NCI-H146 (cell line): Measurements from ENCODE around the gene ZNF549.

ENCODE experiments used
- DNase-seq: peaks from one replicate; lab custom pipeline; 2025; lab: John Stamatoyannopoulos, UW

Gene ZNF549

GRCh38 chr19:57566396-57567265 lies 39.5 kb downstream of the ZNF549 start:
- DNase-seq = peak; percentile 2

- DNase-seq = no peak
Measured at GRCh38 chr19:57570707-57571106, 43.6 kb downstream of the ZNF549 start.

GRCh38 chr19:57572415-57572947 lies 45.3 kb downstream of the ZNF549 start:
- no peak for DNase-seq

GRCh38 chr19:57576661-57577060 lies 49.5 kb downstream of the ZNF549 start:
- no peak for DNase-seq

- peak; percentile 98 for DNase-seq
Measured at GRCh38 chr19:57578487-57579205, 51.5 kb downstream of the ZNF549 start, which contains the start of gene ZNF416. TSS of gene ZNF416 (minus strand) at chr19:57578911. CDS start at chr19:57578704, 207 bp downstream.

- no peak for DNase-seq
Measured at GRCh38 chr19:57583104-57583520, 56.0 kb downstream of the ZNF549 start.

GRCh38 chr19:57583521-57584416 lies 56.6 kb downstream of the ZNF549 start, which contains the start of gene ZIK1:
TSS of gene ZIK1 (plus strand) at chr19:57584145. CDS start at chr19:57584357, 212 bp downstream.
- peak; percentile 98 for DNase-seq

- DNase-seq = no peak
Measured at GRCh38 chr19:57587529-57587928, 60.4 kb downstream of the ZNF549 start.

- DNase-seq = no peak
Measured at GRCh38 chr19:57599377-57599760, 72.2 kb downstream of the ZNF549 start.

- DNase-seq = peak; percentile 92
Measured at GRCh38 chr19:57599761-57600383, 72.7 kb downstream of the ZNF549 start, which contains the start of gene ZNF530. TSS of gene ZNF530 (plus strand) at chr19:57599885. CDS start at chr19:57604346, 4,461 bp downstream.

GRCh38 chr19:57606931-57607330 lies 79.8 kb downstream of the ZNF549 start:
- no peak for DNase-seq
